HG02943 (cell line): ENCODE data around the gene MZF1.
"Not testable (repeated sequence)": the region's sequence is repeated elsewhere in the genome, so short reads cannot be mapped to it uniquely, and the experiment has no call there.

ENCODE experiments used
- ATAC-seq: cut with Tn5 transposase; IDR thresholded peaks from one replicate; pipeline ENCODE4 v1.9.1; 2021; ENCODE audit warnings: mild to moderate bottlenecking, low read depth, moderate library complexity; ENCODE audit not compliant: unreplicated experiment

Gene MZF1

DNA sequence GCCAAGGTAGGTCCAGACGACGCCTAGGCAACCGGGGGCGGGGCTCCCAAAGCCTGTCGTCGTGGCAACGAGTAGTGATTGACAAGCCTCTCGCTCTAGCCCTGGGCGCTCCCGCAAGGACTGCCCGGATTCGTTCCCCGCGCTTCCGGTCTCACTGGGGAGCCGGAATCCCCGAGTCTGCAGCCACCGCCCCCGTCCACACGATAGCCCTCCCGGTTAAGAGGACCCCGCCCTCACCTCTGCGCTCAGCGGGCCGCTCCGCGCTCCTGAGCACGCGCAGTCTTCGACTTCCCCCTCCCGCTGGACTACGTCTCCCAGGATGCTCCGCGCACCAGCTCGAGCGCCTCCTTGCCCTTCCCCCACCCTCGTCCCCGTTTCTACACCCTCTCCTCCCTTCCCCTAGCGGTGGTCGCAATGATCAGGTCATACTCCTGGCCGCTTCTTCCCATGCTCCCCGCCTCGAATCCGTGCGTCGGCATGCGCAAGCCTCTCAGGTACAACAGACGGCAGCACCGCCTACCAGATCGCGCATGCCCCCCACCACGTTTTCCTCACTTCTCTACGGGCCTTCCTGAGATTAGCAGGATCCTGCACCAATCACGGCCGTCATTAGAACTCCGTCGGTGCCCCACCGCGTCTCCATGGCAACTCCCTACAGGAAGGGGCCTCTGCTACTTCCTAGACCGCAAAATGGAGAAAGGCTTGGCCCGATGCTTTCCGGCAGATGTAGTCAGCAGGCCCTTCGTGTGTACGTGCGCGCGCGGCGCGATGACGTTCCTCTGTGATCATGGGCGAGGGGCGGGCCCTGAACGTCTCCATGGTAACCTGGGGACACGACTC, at the start of gene MZF1:
Gene MZF1, minus strand, starts transcription at position 518 of the 840 bp plus-strand sequence. CDS start 1,946 bp downstream, outside the sequence.
- peak; percentile 57 for ATAC-seq

DNA sequence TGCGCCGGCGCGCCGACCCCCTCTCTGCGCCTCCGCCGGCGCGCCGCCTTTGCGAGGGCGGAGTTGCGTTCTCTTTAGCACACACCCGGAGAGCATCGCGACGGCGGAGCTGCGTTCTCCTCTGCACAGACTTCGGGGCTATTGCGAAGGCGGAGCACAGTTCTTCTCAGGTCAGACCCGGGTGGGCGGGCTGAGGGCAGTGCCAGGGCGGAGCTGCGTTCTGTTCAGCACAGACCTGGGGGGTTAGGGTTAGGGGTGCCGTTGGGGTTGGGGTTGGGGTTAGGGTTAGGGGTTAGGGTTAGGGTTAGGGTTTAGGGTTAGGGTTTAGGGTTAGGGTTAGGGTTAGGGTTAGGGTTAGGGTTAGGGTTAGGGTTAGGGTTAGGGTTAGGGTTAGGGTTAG, 34.1 kb upstream of the MZF1 start:
- not testable (repeated sequence) for ATAC-seq

DNA sequence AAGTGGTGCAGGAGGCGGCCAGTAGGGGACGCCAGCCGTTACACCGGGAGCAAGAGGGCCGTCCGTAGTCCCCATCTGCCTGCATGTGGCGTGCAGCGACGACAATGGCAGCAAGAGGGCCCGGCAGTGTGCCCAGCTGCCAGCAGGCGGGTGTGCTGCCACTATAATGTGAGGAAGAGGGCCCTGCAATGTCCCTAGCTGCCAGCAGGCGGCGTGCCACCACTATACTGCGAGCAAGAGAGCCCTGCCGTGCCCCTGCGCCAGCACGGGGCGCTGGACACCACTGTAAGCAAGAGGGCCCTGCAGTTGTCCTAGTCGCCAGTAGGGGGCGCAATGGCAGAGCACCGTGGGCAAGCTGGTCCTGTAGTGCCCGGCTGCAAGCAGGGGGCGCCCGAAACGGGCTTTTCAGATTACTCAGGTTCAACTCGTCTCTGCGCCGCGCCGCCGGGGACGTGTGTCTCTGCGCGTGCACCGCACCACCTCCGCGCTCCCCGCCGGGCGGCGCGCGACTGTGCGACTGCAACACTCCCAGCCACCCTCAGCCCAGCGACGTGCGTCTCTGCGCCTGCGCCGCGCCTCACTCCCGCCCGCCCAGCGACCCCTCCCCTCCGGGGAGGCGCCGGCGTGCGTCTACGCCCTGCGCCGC, 33.2 kb upstream of the MZF1 start:
- ATAC-seq = not testable (repeated sequence)

DNA sequence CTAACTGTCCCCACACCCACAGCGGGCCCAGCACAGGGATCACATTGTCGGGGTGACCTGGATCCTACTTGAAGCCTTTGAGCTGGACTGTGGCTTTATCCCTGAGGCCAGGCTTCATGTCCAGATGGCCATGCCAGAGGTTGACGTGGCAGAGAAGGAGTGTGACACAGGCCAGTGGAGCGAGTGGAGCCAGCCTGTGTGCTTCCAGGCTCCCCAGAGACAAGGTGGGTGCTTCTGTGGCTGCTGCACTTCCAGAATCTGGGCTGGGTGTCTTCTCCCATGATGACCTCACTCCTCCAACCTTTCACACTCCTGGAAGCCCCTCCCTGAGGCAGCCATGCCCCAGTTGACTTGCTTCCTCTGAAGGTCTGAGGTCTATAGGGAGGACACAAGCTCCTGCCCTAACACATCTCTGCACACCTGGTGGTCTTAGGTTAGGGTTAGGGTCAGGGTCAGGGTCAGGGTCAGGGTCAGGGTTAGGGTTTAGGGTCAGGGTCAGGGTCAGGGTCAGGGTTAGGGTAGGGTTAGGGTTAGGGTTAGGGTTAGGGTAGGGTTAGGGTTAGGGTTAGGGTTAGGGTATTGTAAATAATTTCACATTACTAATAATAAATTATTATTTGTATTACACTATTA, 13.1 kb upstream of the MZF1 start:
- ATAC-seq = no peak

DNA sequence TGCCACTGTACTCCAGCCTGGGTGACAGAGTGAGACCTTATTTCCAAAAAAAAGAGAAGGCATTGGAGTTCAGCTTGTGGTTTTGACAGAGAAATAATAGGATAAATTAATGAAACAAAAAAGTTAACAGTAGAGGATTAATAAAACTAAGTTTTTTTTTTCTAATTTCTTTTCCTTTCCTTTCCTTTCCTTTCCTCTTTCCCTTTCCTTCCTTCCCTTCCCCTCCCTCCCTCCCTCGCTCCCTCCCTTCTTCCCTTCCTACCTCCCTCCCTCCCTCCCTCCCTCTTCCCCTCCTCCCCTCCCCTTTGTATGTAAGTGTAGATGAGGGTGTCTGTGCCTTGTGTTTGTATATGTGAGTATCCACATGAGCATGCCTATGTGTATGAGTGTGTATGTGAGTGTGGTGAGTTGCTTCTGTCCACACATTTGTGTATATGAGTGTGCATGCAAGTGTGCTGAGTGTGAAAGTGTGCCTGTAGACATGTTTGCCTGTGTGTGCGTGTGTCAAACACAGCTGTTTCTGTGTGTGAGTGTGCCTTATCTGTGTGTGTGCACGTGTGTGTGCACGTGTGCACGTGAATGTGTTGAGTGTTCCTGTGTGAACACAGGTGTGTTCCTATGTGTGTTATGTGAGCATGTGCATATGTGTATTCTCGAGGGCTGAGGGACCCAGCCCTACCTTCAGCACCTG, 12.5 kb upstream of the MZF1 start:
- no peak for ATAC-seq

DNA sequence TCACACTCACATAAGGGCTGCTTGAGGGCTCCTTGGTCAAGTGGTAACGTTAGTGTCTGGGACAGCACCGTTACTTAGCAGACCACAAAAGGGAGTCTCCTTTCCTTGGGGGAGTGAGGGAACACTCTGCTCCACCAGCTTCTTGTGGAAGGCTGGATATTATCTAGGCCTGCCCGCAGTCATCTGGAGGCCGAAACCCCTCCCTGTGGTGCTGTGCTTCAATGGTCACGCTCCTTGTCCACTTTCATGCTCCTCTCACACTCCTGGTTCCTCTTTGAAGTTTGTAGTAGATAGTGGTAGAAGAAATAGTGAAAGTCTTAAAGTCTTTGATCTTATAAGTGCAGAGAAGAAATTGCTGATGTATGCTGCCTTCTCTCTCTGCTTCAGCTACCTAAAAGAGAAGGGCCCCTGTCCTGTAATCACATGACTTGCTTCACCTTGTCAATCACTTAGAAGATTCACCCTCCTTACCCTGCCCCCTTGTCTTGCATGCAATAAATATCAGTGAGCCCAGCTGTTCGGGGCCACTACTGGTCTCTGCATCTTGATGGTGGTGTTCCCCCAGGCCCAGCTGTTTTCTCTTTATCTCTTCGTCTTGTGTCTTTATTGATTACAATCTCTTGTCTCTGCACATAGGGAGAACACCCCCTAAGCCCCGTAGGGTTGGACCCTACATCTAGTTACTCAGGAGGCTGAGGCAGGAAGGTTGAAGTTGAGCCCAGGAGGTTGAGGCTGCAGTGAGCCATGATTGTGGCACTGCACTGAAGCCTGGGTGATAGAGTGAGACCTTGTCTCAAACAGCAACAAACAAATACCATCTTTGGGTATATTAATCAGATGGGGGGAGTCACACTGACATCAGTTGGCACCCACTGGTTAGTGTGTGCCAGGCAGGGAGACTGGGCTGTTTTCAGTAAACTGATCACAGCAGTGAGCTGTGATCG, 11.6 kb upstream of the MZF1 start:
- no peak for ATAC-seq

DNA sequence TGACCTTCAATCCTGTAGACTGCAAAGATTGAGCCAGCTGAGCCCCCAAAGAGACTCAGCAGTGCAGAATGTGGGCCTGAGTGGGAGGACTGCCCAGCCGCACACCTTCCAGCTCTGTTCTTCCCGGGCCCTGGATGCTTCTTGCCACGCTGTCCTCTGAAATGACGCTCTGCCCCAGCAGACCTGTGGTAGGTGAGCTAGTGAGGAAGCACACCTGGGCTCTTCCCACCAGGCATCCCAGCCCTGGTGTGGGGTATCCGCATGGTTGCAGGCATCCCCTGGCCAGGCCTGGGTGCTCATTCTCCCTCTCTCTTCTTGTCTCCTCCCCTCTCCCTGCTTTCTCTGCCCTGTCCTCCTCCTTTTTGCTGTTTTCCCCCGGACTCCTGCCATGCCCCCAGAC, 9.8 kb upstream of the MZF1 start:
- no peak for ATAC-seq

DNA sequence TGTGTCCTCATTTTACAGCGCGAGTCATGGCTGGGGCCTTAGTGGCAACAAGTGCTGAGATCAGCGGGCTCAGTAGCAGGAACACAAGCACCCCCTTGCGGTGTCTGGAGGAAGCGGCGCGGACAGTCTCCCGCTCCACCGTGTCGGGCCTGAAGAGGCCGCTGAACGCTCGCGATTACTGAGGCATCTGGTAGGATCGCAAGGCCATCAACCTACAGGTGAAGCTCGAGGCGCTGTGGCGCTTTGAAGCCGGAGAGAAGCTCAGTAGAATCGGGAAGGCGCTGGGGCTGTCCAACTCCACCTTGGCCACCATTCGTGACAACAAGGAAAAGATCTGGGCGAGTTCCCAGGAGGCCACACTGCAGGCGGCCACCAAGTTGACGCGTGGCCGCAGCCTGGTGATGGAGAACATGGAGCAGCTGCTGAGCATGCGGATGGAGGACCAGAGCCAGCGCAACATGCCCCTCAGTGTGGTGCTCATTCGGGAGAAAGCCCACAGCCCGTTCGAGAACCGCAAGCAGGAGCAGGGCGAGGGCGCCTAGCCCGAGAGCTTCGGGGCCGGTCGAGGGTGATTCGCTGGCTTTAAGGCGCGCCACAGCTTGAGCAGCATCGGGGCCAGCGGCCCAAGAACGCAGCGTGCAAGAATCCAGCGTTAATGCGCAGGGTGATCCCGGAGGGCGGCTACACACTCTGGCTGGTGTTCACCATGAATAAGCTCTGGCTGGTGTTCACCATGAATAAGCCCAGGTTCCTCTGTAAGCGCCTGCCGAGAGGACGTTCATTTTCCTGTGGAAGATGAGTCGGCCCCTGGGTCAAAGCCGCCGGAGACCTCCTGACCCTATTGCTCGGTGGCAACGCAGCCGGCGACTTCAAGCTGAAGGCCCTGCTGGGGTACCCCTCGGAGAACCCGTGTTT, 8.3 kb upstream of the MZF1 start:
- no peak for ATAC-seq

DNA sequence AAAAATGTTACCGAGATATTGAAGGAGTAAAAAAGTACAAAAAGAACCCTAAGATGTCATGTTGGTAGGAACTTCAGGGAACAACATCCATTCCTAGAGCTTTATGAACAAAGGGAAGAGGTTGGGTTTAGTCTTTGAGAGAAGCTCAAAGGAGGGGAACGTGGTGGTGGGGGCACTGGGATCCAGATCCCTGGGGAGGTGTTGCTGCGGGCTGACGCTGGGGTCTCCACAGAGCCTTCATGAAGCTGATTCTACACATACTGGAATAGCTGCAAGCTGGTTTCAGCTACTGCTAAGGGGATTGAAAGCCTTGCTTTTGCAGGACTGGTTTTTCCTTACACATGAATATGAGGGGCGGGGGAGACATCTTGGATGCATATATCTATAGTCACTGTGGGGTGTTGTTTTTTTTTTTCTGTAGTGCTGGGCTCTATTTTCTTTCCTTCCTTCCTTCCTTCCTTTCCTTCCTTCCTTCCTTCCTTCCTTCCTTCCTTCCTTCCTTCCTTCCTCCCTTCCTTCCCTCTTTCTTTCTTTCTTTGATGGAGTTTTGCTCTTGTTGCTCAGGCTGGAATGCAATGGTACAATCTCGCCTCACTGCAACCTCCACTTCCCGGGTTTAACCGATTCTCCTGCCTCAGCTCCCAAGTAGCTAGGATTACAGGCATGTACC, 6.5 kb upstream of the MZF1 start:
- no peak for ATAC-seq

DNA sequence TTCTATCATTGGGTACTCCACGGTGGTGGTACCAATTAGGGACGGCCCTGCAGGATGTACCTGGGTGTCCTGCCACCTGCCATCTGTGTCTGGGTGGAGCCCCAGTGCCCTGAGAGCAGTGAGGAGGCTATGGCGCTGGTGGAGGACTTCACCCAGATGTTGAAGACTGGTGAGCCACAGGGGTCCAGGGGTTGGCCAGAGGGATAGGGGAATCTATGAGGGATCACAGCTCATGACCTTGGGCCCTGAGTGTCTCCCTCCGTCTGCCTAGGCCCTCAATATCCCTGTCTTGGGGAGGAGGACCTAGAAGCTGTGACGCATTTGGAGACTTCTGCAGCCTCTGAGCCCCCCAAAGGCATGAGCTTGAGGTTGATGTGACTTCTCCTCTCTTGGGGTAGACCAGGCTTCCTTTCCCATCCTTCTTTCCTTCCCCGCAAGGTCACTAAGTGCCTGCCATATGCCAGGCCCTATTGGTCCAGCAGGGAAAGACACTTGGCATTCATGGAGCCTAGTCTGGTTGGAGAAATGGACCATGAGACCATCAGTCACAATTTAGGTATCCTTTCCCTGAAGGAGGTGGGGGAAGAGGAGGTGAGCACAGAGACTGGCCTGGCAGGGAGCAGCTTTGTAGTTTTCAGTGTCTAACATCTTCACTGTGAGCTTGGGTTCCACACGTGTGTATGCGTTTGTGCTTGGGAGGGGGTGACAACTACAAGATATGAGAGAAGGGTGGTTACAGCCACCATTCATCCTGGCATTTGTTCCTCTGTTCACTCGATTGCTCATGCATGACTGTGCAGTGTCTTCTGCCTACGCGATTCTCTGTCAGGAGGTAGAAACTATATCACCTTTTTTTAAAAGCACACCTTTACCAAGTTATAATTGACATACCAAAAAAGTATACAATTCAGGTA, 5.1 kb upstream of the MZF1 start:
- no peak for ATAC-seq

DNA sequence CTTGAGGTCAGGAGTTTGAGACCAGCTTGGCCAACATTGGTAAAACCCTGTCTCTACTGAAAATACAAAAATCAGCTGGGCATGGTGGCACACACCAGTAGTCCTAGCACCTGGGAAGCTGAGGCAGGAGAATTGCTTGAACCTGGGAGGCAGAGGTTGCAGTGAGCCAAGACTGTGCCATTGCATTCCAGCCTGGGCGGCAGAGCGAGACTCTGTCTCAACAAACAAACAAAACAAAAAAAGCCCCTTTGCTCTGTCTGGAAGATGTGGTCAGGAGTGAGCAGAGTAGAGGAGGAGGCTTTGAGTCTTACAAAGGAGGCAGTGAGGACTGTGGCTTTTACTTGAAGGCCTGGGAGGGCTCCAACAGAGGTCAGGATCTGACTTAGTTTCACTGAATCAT, 4.4 kb upstream of the MZF1 start:
- ATAC-seq = not testable (repeated sequence)

DNA sequence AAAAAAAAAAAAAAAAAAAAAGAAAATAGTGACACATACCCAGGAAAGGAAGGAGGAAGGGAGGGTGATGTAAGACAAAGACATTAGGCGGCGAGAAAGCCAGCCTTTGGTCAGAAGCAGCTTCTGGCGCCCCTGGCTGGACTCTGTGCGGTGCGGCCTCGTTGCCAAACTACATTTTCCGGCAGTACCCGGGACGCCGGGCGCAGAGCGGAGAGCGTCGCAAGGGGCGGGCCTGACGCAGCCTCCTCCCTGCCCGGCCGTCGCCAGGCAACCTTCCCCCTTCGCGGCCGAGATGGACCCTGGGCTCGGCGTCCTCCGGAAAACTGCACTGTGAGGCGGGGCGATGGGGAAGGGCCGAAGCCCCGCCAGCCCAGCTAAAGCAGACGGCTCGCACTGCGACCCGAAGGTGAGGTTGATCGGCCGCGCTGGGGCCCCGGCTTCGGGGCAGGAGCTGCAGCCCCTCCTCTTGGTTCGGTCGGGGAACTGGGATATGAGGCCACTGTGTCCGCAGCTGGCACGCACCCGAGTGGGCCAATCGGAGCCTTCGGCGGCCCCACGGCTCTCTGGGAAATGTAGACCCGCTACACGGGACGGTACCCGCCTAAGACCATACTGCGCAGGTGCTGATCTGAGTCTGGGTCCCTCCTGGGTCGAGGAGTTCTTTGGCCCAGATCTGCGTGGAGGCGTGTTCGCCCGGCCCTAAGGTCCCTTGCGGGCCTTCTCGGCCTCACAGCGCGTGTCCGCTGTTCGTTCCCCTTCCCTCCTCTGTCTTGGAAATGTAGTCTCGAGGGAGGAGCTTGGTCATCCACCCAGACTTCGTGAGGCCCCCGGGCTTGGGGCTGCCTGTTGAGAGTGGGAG, 2.3 kb upstream of the MZF1 start:
- peak; percentile 27 for ATAC-seq

DNA sequence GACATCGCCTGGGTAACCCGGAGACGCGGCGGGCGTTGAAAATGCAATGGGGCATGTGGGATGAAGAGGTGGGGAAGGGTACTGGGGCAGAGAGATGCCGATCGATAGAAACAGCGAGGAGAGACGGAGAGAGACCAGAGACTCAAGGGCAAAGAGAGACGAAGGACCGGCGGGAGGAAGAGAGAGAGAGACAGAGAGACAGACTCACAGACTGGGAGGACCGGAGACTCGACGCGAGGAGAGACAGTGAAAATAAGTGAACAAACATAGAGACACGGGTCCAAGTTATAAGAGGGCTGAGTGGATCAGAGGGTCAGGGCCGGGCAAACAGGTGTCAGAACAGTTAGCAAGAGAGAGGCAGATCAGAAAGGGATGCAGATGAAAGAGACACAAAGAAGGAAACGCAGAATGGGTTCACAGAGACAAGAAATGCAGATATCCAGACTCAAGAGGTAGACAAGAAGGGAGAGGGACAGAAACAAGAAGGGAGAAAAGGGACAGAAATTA, 576 bp upstream of the MZF1 start:
- ATAC-seq = no peak

DNA sequence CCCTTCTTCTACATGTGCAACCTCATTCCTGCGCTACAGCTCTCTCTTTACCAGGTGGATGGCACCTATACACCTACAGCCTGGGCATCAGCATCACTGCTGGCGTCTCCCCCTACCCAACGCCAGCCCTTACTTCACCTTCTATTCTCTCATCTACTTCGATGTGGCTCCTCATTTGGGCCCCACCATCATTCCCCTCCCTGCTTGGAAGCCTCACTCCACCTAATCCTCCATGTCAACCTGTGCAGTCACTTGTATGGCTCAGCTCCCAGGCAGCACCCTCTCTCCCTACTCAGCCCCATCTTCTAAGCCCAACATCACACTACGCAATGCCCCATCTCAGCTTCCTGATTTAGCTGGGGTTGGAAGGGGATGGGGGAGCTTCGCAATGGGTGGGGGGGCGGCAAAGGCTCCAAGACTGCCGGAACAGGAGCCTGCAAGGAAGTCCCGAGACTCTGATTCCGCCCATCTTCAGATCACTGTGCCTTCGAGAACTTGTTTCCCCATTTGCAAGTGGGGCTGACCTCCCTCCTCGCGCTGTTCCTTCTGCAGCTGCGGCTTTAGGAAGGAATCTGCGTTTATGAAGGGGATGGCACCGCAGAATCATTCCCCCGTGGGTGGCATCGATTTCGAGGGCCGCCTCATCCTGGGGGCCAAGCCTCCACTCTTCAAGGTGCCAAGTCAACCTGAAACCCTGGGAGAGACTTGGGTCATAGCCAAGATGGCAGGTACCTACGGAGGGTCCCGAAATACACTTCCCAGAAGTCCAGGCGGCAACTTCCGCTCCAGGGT, 913 bp downstream of the MZF1 start:
- no peak for ATAC-seq

DNA sequence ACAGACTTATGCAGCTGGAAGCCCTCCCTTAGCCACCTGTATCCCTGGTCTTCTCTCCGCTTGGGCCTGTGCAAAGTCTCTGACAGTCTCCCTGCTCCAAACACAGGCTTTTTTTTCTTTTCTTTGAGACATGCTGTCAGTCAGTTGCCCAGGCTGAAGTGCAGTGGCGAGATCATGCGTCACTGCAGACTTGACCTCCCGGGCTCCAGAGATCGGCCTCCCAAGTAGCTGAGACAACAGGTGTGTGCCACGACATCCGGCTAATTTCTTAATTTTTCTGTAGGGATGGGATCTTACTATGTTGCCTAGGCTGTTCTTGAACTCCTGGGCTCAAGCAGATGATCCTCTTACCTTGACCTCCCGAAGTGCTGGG, 1.6 kb downstream of the MZF1 start:
- ATAC-seq = no peak
